Measurements from ENCODE around the gene MCCC2. TPM values are rescaled to one million over a fixed set of nuclear protein-coding genes. Genes with fewer than 3 reads are reported as not detected.

MCCC2 gene
- total and polyA plus RNA-seq, 2 of the 13 experiments (the other 11 are each of a cell fraction or from before 2014, with no cell fraction given) = 44.8 to 83.6 TPM

DNA sequence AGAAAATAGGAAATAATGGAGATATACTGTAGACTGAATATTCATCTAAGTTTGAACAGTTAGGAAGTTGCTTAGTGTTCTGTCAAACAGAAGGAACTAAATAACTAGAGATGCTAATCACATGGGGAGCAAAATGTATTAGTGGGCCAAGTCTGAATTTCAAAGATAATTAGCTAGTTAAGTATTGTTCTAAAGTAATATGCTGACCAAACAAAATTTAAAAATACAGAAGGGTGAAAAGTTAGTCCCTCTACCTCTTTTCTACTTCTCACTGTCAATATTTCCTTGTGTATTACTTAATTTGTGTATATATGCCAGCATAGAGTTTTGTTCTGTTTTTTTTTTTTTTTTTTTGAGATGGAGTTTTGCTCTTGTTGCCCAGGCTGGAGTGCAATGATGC, 4.0 kb downstream of the MCCC2 start:
- CTCF ChIA-PET (ENCODE audit: low intra/inter-chr PET ratio, low total read pairs) = no interaction called here
- Histone ChIP-seq H3K4me3 (replicated peaks in 1 of 3; ENCODE audit: insufficient read depth in 1 of 3, low read depth in 2 of 3, low read length in 3 of 3) (no peak overlapping the region), H2AFZ (ENCODE audit: low read length) (no peak overlapping the region), H3K4me1 (ENCODE audit: insufficient read depth, low read length) (peaks cover 29% of the 10 kb centered on the region), H3K9me3 (ENCODE audit: low read length) (no peaks in the 10 kb centered on the region), H3K4me2 (ENCODE audit: low read depth, low read length) (no peak overlapping the region), H3K79me2 (ENCODE audit: insufficient read depth, low read length) (peaks cover 55% of the 10 kb centered on the region), H3K9ac (ENCODE audit: insufficient read depth, low read depth, low read length) (no peak overlapping the region), H3K36me3 (replicated peaks in 1 of 2; ENCODE audit: control insufficient read depth in 1 of 2, insufficient read depth in 2 of 2, low read length in 2 of 2) (peaks cover 8 to 19% of the 10 kb centered on the region in 2 experiments; a peak in 4 of 5 replicates), H3K27ac (ENCODE audit: extremely low read length, insufficient read depth, low read length) (no peak overlapping the region), H3K27me3 (ENCODE audit: control insufficient read depth in 1 of 2, insufficient read depth in 2 of 2, low read length in 2 of 2) (no peaks in the 10 kb centered on the region; a peak in 1 of 5 replicates), H4K20me1 (ENCODE audit: insufficient read depth, low read length) (no peaks in the 10 kb centered on the region; the same call in 1 of the 2 replicates)
- peak; percentile 93 for TF ChIP-seq MAFF (IDR thresholded peaks at IDR 0.05; ENCODE audit: low read depth, low read length)
- TF ChIP-seq, protein P1, sequence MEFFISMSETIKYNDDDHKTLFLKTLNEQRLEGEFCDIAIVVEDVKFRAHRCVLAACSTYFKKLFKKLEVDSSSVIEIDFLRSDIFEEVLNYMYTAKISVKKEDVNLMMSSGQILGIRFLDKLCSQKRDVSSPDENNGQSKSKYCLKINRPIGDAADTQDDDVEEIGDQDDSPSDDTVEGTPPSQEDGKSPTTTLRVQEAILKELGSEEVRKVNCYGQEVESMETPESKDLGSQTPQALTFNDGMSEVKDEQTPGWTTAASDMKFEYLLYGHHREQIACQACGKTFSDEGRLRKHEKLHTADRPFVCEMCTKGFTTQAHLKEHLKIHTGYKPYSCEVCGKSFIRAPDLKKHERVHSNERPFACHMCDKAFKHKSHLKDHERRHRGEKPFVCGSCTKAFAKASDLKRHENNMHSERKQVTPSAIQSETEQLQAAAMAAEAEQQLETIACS (CRISPR knock-in tag; IDR thresholded peaks at IDR 0.05) = no peak
- peak; percentile 90 to 96 for TF ChIP-seq MAFK (conservative IDR thresholded peaks at IDR 0.05 in 1 of 2, IDR thresholded peaks at IDR 0.05 in 1 of 2; ENCODE audit: low read length in 2 of 2)
- no peak for TF ChIP-seq PITX1 (CRISPR knock-in tag; IDR thresholded peaks at IDR 0.05)
- TF ChIP-seq ZNF329 (CRISPR knock-in tag; IDR thresholded peaks at IDR 0.05; ENCODE audit: low read depth) = no peak
- POLR2A ChIA-PET = no interaction called here
- in situ Hi-C loops (cut with HindIII; ENCODE audit: extremely low pct_ligation_motif_present, low pct_unique_long_range_greater_than_20kb) (no loop called here), intact Hi-C loops (cut with micrococcal nuclease; ENCODE audit: unreplicated experiment) (no loop called here)
- DNase-seq (ENCODE audit: low spot score) (no peak), ATAC-seq (no peak), FAIRE-seq (no peak)
- no TSS peak for BruUV-seq (replicated peaks)

DNA sequence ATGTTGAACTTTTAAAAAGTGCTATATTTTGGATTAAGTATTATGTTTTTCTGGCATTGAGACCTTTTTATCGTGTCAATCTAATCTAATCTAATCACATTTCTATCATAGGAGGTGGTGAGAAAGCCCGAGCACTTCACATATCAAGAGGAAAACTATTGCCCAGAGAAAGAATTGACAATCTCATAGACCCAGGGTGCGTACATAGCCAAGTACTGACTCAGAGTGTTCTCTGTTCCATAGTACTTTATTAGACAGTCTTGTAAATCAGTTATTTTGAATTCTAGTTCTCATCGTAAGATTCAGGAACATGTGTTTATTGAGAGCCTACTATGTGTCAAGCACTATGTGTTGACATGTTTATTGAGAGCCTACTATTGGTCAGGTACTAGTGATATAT, 9.0 kb downstream of the MCCC2 start:
- Histone ChIP-seq H2AFZ (ENCODE audit: low read length) (no peak overlapping the region), H3K36me3 (replicated peaks in 1 of 2; ENCODE audit: control insufficient read depth in 1 of 2, insufficient read depth in 2 of 2, low read length in 2 of 2) (peaks cover 16 to 56% of the 10 kb centered on the region in 2 experiments; a peak in 4 of 5 replicates), H3K27me3 (ENCODE audit: control insufficient read depth in 1 of 2, insufficient read depth in 2 of 2, low read length in 2 of 2) (no peaks in the 10 kb centered on the region), H3K4me2 (ENCODE audit: low read depth, low read length) (no peak overlapping the region), H3K27ac (ENCODE audit: extremely low read length, insufficient read depth, low read length) (no peak overlapping the region), H3K4me3 (replicated peaks in 1 of 3; ENCODE audit: insufficient read depth in 1 of 3, low read depth in 2 of 3, low read length in 3 of 3) (no peak overlapping the region), H3K79me2 (ENCODE audit: insufficient read depth, low read length) (peaks cover 18% of the 10 kb centered on the region), H4K20me1 (ENCODE audit: insufficient read depth, low read length) (no peaks in the 10 kb centered on the region; the same call in 1 of the 2 replicates), H3K4me1 (ENCODE audit: insufficient read depth, low read length) (no peaks in the 10 kb centered on the region), H3K9me3 (ENCODE audit: low read length) (no peaks in the 10 kb centered on the region), H3K9ac (ENCODE audit: insufficient read depth, low read depth, low read length) (no peak overlapping the region)
- ChIA-PET POLR2A (no interaction called here), CTCF (ENCODE audit: low intra/inter-chr PET ratio, low total read pairs) (no interaction called here)
- ATAC-seq = no peak
- intact Hi-C loops (cut with micrococcal nuclease; ENCODE audit: unreplicated experiment) (no loop called here), in situ Hi-C loops (cut with HindIII; ENCODE audit: extremely low pct_ligation_motif_present, low pct_unique_long_range_greater_than_20kb) (no loop called here)
- WGBS (ENCODE audit: low lambda C conversion rate) = 96% methylated on average over 4 of the region's 4 CpGs
- no peak for DNase-seq (ENCODE audit: low spot score)
- no TSS peak for BruUV-seq (replicated peaks)
- no peak for FAIRE-seq
- TF ChIP-seq SP4 (CRISPR knock-in tag; IDR thresholded peaks at IDR 0.05) (no peak), ZNF317 (CRISPR knock-in tag; IDR thresholded peaks at IDR 0.05) (no peak), NFE2L2 (IDR thresholded peaks at IDR 0.05; ENCODE audit: low read length) (no peak), HES4 (CRISPR knock-in tag; IDR thresholded peaks at IDR 0.05; ENCODE audit: borderline replicate concordance) (no peak)
- TF ChIP-seq, protein P2, sequence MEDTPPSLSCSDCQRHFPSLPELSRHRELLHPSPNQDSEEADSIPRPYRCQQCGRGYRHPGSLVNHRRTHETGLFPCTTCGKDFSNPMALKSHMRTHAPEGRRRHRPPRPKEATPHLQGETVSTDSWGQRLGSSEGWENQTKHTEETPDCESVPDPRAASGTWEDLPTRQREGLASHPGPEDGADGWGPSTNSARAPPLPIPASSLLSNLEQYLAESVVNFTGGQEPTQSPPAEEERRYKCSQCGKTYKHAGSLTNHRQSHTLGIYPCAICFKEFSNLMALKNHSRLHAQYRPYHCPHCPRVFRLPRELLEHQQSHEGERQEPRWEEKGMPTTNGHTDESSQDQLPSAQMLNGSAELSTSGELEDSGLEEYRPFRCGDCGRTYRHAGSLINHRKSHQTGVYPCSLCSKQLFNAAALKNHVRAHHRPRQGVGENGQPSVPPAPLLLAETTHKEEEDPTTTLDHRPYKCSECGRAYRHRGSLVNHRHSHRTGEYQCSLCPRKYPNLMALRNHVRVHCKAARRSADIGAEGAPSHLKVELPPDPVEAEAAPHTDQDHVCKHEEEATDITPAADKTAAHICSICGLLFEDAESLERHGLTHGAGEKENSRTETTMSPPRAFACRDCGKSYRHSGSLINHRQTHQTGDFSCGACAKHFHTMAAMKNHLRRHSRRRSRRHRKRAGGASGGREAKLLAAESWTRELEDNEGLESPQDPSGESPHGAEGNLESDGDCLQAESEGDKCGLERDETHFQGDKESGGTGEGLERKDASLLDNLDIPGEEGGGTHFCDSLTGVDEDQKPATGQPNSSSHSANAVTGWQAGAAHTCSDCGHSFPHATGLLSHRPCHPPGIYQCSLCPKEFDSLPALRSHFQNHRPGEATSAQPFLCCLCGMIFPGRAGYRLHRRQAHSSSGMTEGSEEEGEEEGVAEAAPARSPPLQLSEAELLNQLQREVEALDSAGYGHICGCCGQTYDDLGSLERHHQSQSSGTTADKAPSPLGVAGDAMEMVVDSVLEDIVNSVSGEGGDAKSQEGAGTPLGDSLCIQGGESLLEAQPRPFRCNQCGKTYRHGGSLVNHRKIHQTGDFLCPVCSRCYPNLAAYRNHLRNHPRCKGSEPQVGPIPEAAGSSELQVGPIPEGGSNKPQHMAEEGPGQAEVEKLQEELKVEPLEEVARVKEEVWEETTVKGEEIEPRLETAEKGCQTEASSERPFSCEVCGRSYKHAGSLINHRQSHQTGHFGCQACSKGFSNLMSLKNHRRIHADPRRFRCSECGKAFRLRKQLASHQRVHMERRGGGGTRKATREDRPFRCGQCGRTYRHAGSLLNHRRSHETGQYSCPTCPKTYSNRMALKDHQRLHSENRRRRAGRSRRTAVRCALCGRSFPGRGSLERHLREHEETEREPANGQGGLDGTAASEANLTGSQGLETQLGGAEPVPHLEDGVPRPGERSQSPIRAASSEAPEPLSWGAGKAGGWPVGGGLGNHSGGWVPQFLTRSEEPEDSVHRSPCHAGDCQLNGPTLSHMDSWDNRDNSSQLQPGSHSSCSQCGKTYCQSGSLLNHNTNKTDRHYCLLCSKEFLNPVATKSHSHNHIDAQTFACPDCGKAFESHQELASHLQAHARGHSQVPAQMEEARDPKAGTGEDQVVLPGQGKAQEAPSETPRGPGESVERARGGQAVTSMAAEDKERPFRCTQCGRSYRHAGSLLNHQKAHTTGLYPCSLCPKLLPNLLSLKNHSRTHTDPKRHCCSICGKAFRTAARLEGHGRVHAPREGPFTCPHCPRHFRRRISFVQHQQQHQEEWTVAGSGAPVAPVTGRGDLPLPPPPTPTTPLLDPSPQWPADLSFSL (CRISPR knock-in tag; IDR thresholded peaks at IDR 0.05) = no peak
- TF ChIP-seq, protein P3, sequence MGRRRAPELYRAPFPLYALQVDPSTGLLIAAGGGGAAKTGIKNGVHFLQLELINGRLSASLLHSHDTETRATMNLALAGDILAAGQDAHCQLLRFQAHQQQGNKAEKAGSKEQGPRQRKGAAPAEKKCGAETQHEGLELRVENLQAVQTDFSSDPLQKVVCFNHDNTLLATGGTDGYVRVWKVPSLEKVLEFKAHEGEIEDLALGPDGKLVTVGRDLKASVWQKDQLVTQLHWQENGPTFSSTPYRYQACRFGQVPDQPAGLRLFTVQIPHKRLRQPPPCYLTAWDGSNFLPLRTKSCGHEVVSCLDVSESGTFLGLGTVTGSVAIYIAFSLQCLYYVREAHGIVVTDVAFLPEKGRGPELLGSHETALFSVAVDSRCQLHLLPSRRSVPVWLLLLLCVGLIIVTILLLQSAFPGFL (CRISPR knock-in tag; IDR thresholded peaks at IDR 0.05) = no peak

Data from HepG2 (cell line).